Motor neuron (in vitro differentiated cells): Measurements from ENCODE around the gene TRAF7. TPM values are rescaled to one million over a fixed set of nuclear protein-coding genes. Genes with fewer than 3 reads are reported as not detected.

Experiments
- ATAC-seq, 8 experiments: fragments of 200-7000 bp; cut with Tn5 transposase; replicated peaks in 6 of 8; 2 replicates each; pipeline ENCODE4 v1.8.0; 2021; ENCODE audit warnings: mild to moderate bottlenecking in 8 of 8, moderate library complexity in 8 of 8
- H3K27ac ChIP-seq, 2 donors: fragments of 250-450 bp; sonication (Bioruptor Pico); 2 replicates each; pipeline ENCODE4 v1.9.0; 2021; ENCODE audit warnings: antibody characterized with exemption in 2 of 2, mild to moderate bottlenecking in 2 of 2, moderate library complexity in 1 of 2
- H3K4me1 ChIP-seq, 2 donors: fragments of 250-450 bp; sonication (Bioruptor Pico); replicated peaks in 1 of 2; 2 replicates each; pipeline ENCODE4 v1.6.1; 2021; ENCODE audit warnings: antibody characterized with exemption in 2 of 2, mild to moderate bottlenecking in 2 of 2, moderate library complexity in 1 of 2
- H3K4me3 ChIP-seq, 5 donors: fragments of 250-450 bp; sonication (Bioruptor Pico); 2 replicates each; pipeline ENCODE4 v1.9.0; 2021; ENCODE audit warnings: antibody characterized with exemption in 5 of 5, mild to moderate bottlenecking in 5 of 5, moderate library complexity in 4 of 5
- WGBS, 10 experiments: fragments of 450-650 bp; shearing (Covaris generic); methylation state at CpG; one replicate each; pipeline ENCODE4 v1.0.0; 2022; 5-methylcytosine and 5-hydroxymethylcytosine counted together
- in situ Hi-C, 9 experiments: fragments of 400-800 bp; cut with MboI; loops; one replicate each; pipeline ENCODE4 v1.15.0; 2021; ENCODE audit warnings: low sequenced_read_pairs in 9 of 9, low pct_unique_long_range_greater_than_20kb in 2 of 9; ENCODE audit not compliant: unreplicated experiment in 9 of 9
- total RNA-seq, 8 experiments: library from RNA; unstranded; fragments of 300-600 nt; gene quantifications; 2 replicates each; pipeline versions ENCODE4 v1.2.3 to v1.2.4, GENCODE V29; 2022

Gene TRAF7
- total RNA-seq, 8 experiments from 2014 or later: 20.7 to 82.2 (median 33.3) TPM

GRCh38 chr16:2142942-2143877 lies 12.4 kb upstream of the TRAF7 start:
- peak in 4 of 8 experiments; percentile 10 to 23 (median 18) for ATAC-seq
- Histone ChIP-seq H3K27ac (no peak overlapping the region), H3K4me1 (peaks cover 6 to 9% of the 10 kb centered on the region in 2 donors), H3K4me3 (no peak overlapping the region)
- WGBS, 10 experiments: 0 to 87% (median 78%) methylated on average over 1 to 7 of the region's 31 CpGs; no CpG with 5 or more reads in 2 of the 10 experiments
- in situ Hi-C loops: loop anchor here in 6 of 9 experiments (10.0 to 25.0 kb wide), 3 partner anchors 106 to 131 kb away; partner anchors contain the start of genes NHERF2 (in 3 of the 6), NPW (in 3 of the 6), ZNF598 (in 3 of the 6) and NTHL1 (in 1 of the 6)

GRCh38 chr16:2143878-2144485 lies 11.6 kb upstream of the TRAF7 start:
- Histone ChIP-seq H3K27ac (no peak overlapping the region), H3K4me1 (peaks cover 9 to 12% of the 10 kb centered on the region in 2 donors), H3K4me3 (no peak overlapping the region)
- in situ Hi-C loops: loop anchor here in 6 of 9 experiments (10.0 to 25.0 kb wide), 3 partner anchors 107 to 132 kb away; partner anchors contain the start of genes NHERF2 (in 3 of the 6), NPW (in 3 of the 6), ZNF598 (in 3 of the 6) and NTHL1 (in 1 of the 6)
- 80 to 87% methylated on average over 1 to 3 of the region's 17 CpGs; no CpG with 5 or more reads in 8 of the 10 experiments for WGBS, 10 experiments
- ATAC-seq: no peak

DNA sequence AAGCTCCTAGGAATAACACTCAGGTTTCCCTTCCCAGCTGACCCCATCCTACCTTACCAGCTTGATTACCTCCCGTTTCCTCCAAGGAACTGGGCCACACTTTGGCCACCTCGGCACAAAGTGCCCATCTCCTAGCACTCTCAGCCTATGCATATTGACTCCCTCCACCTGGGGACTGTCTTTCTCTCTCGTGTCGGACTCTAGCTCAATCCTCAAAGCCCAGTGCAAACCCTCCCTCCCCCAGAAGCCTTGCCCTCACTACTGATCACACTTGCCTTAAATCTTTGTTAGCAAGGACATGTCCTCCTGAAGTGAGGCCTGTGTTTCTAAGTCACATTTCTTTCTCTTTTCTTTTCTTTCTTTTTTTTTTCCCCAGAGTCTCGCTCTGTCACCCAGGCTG lies 9.7 kb upstream of the TRAF7 start:
- WGBS, 10 experiments: 50 to 95% (median 67%) methylated on average over 1 to 4 of the region's 5 CpGs; no CpG with 5 or more reads in 1 of the 10 experiments
- ATAC-seq: no peak
- Histone ChIP-seq H3K4me3 (no peak overlapping the region), H3K27ac (no peak overlapping the region), H3K4me1 (peaks cover 22% of the 10 kb centered on the region in 2 donors)
- in situ Hi-C loops: loop anchor here in 6 of 9 experiments (10.0 to 25.0 kb wide), 3 partner anchors 109 to 134 kb away; partner anchors contain the start of genes NHERF2 (in 3 of the 6), NPW (in 3 of the 6), ZNF598 (in 3 of the 6) and NTHL1 (in 1 of the 6)

- in situ Hi-C loops: loop anchor here in 6 of 9 experiments (10.0 to 25.0 kb wide), 3 partner anchors 110 to 135 kb away; partner anchors contain the start of genes NHERF2 (in 3 of the 6), NPW (in 3 of the 6), ZNF598 (in 3 of the 6) and NTHL1 (in 1 of the 6)
- Histone ChIP-seq H3K4me1 (peaks cover 32 to 33% of the 10 kb centered on the region in 2 donors), H3K27ac (no peak overlapping the region), H3K4me3 (no peak overlapping the region)
- ATAC-seq: no peak
- 40 to 100% (median 64%) methylated on average over 1 to 4 of the region's 6 CpGs; no CpG with 5 or more reads in 4 of the 10 experiments for WGBS, 10 experiments
Measured at GRCh38 chr16:2147378-2147777, 8.2 kb upstream of the TRAF7 start.

- peak; percentile 13 to 76 (median 70) for ATAC-seq
- in situ Hi-C loops: loop anchor here in 6 of 9 experiments (10.0 to 25.0 kb wide), 3 partner anchors 111 to 136 kb away; partner anchors contain the start of genes NHERF2 (in 3 of the 6), NPW (in 3 of the 6), ZNF598 (in 3 of the 6) and NTHL1 (in 1 of the 6)
- Histone ChIP-seq H3K4me1 (peaks cover 38% of the 10 kb centered on the region in 2 donors), H3K27ac (peak within 1 kb of the TSS in 1 of 2 donors; percentile 54), H3K4me3 (peak within 1 kb of the TSS; percentile 30 to 49 (median 32))
- no CpG with 5 or more reads among the region's 55 CpGs for WGBS, 10 experiments
Measured at GRCh38 chr16:2147981-2148671, 7.5 kb upstream of the TRAF7 start, which contains the start of gene RAB26. Gene RAB26 (plus strand): TSS chr16:2148625. CDS start chr16:2148784, 159 bp downstream.

DNA sequence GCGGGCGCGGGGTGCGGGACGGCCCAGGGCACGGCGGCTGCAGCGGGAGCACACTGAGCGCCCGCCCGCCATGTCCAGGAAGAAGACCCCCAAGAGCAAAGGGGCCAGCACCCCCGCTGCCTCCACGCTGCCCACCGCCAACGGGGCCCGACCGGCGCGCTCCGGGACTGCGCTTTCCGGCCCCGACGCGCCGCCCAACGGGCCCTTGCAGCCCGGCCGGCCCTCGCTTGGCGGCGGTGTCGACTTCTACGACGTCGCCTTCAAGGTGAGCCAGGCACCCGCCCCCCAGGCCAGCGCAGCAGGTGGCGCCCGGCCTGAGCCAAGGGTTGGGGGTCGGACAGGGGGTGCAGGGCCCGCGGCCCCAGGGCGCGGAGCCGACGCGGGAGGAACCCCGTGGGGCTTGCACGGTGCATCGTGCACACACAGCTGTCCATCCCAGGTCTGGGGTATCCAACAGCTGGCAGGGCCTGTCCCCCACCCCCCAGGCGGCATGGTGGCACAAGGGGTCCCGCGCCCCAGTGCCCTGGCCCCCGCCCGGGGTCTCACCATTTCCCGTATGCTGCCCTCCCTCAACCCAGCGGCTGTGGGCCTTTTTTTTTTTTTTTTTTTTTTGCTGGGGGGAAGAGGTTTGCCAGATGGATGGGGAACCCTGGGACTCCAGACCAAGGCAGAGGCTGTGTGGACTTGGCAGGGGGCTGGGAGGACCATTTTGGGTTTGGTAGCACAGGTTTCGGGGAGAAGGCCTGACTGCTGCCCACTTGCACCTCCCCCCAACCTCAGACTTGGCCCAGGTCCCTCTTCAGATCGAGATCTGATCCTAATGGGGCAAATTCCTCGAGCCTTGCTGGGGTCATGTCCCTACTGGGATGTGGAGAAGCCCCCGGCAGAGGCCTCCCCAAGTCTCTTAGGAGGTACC lies 6.6 kb upstream of the TRAF7 start:
- WGBS, 10 experiments: 2 to 20% (median 17%) methylated on average over 1 to 9 of the region's 62 CpGs; no CpG with 5 or more reads in 7 of the 10 experiments
- Histone ChIP-seq H3K4me1 (peaks cover 45 to 47% of the 10 kb centered on the region in 2 donors), H3K27ac (peak overlapping the region in 1 of 2 donors; percentile 54), H3K4me3 (peak overlapping the region; percentile 30 to 49 (median 32))
- peak; percentile 1 to 35 (median 16) for ATAC-seq
- in situ Hi-C loops: loop anchor here in 6 of 9 experiments (10.0 to 25.0 kb wide), 3 partner anchors 112 to 137 kb away; partner anchors contain the start of genes NHERF2 (in 3 of the 6), NPW (in 3 of the 6), ZNF598 (in 3 of the 6) and NTHL1 (in 1 of the 6)

GRCh38 chr16:2149630-2150417 lies 5.8 kb upstream of the TRAF7 start:
- in situ Hi-C loops: loop anchor here in 6 of 9 experiments (10.0 to 25.0 kb wide), 3 partner anchors 113 to 138 kb away; partner anchors contain the start of genes NHERF2 (in 3 of the 6), NPW (in 3 of the 6), ZNF598 (in 3 of the 6) and NTHL1 (in 1 of the 6)

GRCh38 chr16:2150418-2151187 lies 5.0 kb upstream of the TRAF7 start:
- WGBS, 10 experiments: 0 to 58% (median 21%) methylated on average over 1 to 5 of the region's 18 CpGs; no CpG with 5 or more reads in 3 of the 10 experiments
- H3K27ac ChIP-seq: no peak overlapping the region
- no peak overlapping the region for H3K4me3 ChIP-seq
- peaks cover 50 to 52% of the 10 kb centered on the region in 2 donors for H3K4me1 ChIP-seq
- peak in 3 of 8 experiments; percentile 2 to 6 (median 4) for ATAC-seq
- in situ Hi-C loops: no loop called here

More at GRCh38 chr16:2149630-2150417, 5.8 kb upstream of the TRAF7 start:
- ATAC-seq: peak in 3 of 8 experiments; percentile 0 to 3 (median 1)
- H3K4me3 ChIP-seq: peak overlapping the region in 3 of 5 donors; percentile 32 to 49 (median 39)
- H3K4me1 ChIP-seq: peaks cover 50 to 52% of the 10 kb centered on the region in 2 donors
- H3K27ac ChIP-seq: no peak overlapping the region
- 15 to 80% (median 43%) methylated on average over 1 to 6 of the region's 24 CpGs; no CpG with 5 or more reads in 6 of the 10 experiments for WGBS, 10 experiments

DNA sequence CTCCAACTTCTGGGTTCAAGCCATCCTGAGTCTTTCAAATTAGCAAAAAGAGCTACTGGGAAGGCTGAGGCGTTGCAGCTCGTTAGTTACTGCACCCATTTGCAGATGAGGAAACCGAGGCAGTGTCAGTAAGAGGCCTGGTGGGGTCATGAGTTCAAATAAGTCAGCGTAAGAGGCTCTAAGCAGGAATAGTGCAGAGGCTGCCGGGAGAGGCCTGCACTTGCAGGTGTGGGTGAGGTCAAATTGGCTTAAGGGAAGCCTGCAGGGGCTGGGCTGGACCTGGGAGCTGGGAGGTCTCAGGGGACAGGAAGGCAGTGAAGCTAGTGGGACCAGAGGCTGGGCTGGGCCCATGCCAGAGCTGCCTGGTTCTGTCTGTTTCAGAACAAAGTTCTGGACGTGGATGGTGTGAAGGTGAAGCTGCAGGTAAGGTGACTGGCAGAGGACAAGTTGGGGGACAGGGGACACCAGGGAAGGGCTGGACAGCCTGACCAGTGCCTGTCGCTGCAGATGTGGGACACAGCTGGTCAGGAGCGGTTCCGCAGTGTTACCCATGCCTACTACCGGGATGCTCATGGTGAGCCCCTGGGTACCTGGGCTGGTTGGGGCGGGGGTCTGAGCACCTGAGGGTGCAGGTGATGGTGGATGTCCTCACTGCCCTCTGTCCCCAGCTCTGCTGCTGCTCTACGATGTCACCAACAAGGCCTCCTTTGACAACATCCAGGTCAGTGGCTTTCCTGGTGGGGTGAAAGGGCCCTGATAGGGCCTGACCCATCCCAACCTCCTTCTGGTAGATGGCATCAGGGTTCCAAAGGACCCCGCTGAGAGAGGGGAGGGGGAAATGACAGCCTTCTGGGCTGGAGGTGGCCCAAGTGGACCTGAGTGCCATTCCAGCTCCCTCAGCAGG lies 4.1 kb upstream of the TRAF7 start:
- Histone ChIP-seq H3K4me1 (peaks cover 50 to 52% of the 10 kb centered on the region in 2 donors), H3K4me3 (no peak overlapping the region), H3K27ac (no peak overlapping the region)
- no peak for ATAC-seq
- 25 to 61% (median 46%) methylated on average over 2 to 6 of the region's 13 CpGs; no CpG with 5 or more reads in 4 of the 10 experiments for WGBS, 10 experiments
- in situ Hi-C loops: no loop called here
